ENCODE results near the gene CYTH3.

GRCh38 chr7:6243168-6243567 is 29.3 kb downstream of the CYTH3 start:
- TF ChIP-seq CTCF (IDR thresholded peaks at IDR 0.05) (no peak), POLR2A (IDR thresholded peaks at IDR 0.05) (no peak)
